Measurements from ENCODE around the gene INVS.
"Not testable (repeated sequence)": the region's sequence is repeated elsewhere in the genome, so short reads cannot be mapped to it uniquely, and the experiment has no call there.

The INVS gene

GRCh38 chr9:100108559-100108958 is 9.5 kb downstream of the INVS start:
- Histone ChIP-seq H3K36me3 (ENCODE audit: insufficient read depth, low read length) (peaks cover 35% of the 10 kb centered on the region), H3K4me3 (ENCODE audit: low read length) (no peak overlapping the region), H3K27me3 (ENCODE audit: insufficient read depth, low read length) (no peaks in the 10 kb centered on the region), H2AFZ (ENCODE audit: low read depth, low read length) (no peak overlapping the region), H3K4me1 (ENCODE audit: insufficient read depth, low read length) (peaks cover 31% of the 10 kb centered on the region), H3K9me3 (ENCODE audit: low read length) (no peaks in the 10 kb centered on the region)

GRCh38 chr9:100111235-100111634 is 12.2 kb downstream of the INVS start:
- no peak overlapping the region for H3K4me3 ChIP-seq (ENCODE audit: low read length)
- peaks cover 31% of the 10 kb centered on the region for H3K4me1 ChIP-seq (ENCODE audit: insufficient read depth, low read length)
- H3K9me3 ChIP-seq (ENCODE audit: low read length) = no peaks in the 10 kb centered on the region
- H3K27me3 ChIP-seq (ENCODE audit: insufficient read depth, low read length) = no peaks in the 10 kb centered on the region
- H2AFZ ChIP-seq (ENCODE audit: low read depth, low read length) = no peak overlapping the region
- H3K36me3 ChIP-seq (ENCODE audit: insufficient read depth, low read length) = peaks cover 15% of the 10 kb centered on the region

- Histone ChIP-seq H3K27me3 (ENCODE audit: insufficient read depth, low read length) (no peaks in the 10 kb centered on the region), H3K4me3 (ENCODE audit: low read length) (no peak overlapping the region), H2AFZ (ENCODE audit: low read depth, low read length) (no peak overlapping the region), H3K36me3 (ENCODE audit: insufficient read depth, low read length) (peaks cover 8% of the 10 kb centered on the region), H3K4me1 (ENCODE audit: insufficient read depth, low read length) (peaks cover 24% of the 10 kb centered on the region), H3K9me3 (ENCODE audit: low read length) (no peaks in the 10 kb centered on the region)
Observed at GRCh38 chr9:100112677-100113336, 13.8 kb downstream of the INVS start.

GRCh38 chr9:100117316-100117715 is 18.3 kb downstream of the INVS start:
- Histone ChIP-seq H3K9me3 (ENCODE audit: low read length) (peaks cover 4% of the 10 kb centered on the region), H3K4me1 (ENCODE audit: insufficient read depth, low read length) (no peaks in the 10 kb centered on the region), H2AFZ (ENCODE audit: low read depth, low read length) (no peak overlapping the region), H3K4me3 (ENCODE audit: low read length) (no peak overlapping the region), H3K27me3 (ENCODE audit: insufficient read depth, low read length) (no peaks in the 10 kb centered on the region), H3K36me3 (ENCODE audit: insufficient read depth, low read length) (peaks cover 18% of the 10 kb centered on the region)

- H3K4me3 ChIP-seq (ENCODE audit: low read length) = no peak overlapping the region
- no peaks in the 10 kb centered on the region for H3K4me1 ChIP-seq (ENCODE audit: insufficient read depth, low read length)
- no peak overlapping the region for H2AFZ ChIP-seq (ENCODE audit: low read depth, low read length)
- peaks cover 14% of the 10 kb centered on the region for H3K36me3 ChIP-seq (ENCODE audit: insufficient read depth, low read length)
- H3K27me3 ChIP-seq (ENCODE audit: insufficient read depth, low read length) = no peaks in the 10 kb centered on the region
- peaks cover 4% of the 10 kb centered on the region for H3K9me3 ChIP-seq (ENCODE audit: low read length)
Observed at GRCh38 chr9:100120286-100120685, 21.2 kb downstream of the INVS start.

- Histone ChIP-seq H3K4me3 (ENCODE audit: low read length) (no peak overlapping the region), H3K9me3 (ENCODE audit: low read length) (peaks cover 4% of the 10 kb centered on the region), H3K36me3 (ENCODE audit: insufficient read depth, low read length) (peaks cover 19% of the 10 kb centered on the region), H3K4me1 (ENCODE audit: insufficient read depth, low read length) (no peaks in the 10 kb centered on the region), H3K27me3 (ENCODE audit: insufficient read depth, low read length) (no peaks in the 10 kb centered on the region), H2AFZ (ENCODE audit: low read depth, low read length) (no peak overlapping the region)
Observed at GRCh38 chr9:100125236-100125635, 26.2 kb downstream of the INVS start.

GRCh38 chr9:100125910-100126309 is 26.9 kb downstream of the INVS start:
- Histone ChIP-seq H3K4me3 (ENCODE audit: low read length) (no peak overlapping the region), H2AFZ (ENCODE audit: low read depth, low read length) (no peak overlapping the region), H3K27me3 (ENCODE audit: insufficient read depth, low read length) (no peaks in the 10 kb centered on the region), H3K4me1 (ENCODE audit: insufficient read depth, low read length) (no peaks in the 10 kb centered on the region), H3K9me3 (ENCODE audit: low read length) (no peaks in the 10 kb centered on the region), H3K36me3 (ENCODE audit: insufficient read depth, low read length) (peaks cover 15% of the 10 kb centered on the region)

- Histone ChIP-seq H3K4me3 (ENCODE audit: low read length) (no peak overlapping the region), H3K9me3 (ENCODE audit: low read length) (no peaks in the 10 kb centered on the region), H3K36me3 (ENCODE audit: insufficient read depth, low read length) (peaks cover 10% of the 10 kb centered on the region), H3K27me3 (ENCODE audit: insufficient read depth, low read length) (no peaks in the 10 kb centered on the region), H3K4me1 (ENCODE audit: insufficient read depth, low read length) (no peaks in the 10 kb centered on the region), H2AFZ (ENCODE audit: low read depth, low read length) (no peak overlapping the region)
Observed at GRCh38 chr9:100126423-100126822, 27.4 kb downstream of the INVS start.

- Histone ChIP-seq H3K36me3 (ENCODE audit: insufficient read depth, low read length) (peaks cover 15% of the 10 kb centered on the region), H3K4me3 (ENCODE audit: low read length) (no peak overlapping the region), H2AFZ (ENCODE audit: low read depth, low read length) (no peak overlapping the region), H3K27me3 (ENCODE audit: insufficient read depth, low read length) (no peaks in the 10 kb centered on the region), H3K9me3 (ENCODE audit: low read length) (no peaks in the 10 kb centered on the region), H3K4me1 (ENCODE audit: insufficient read depth, low read length) (no peaks in the 10 kb centered on the region)
Observed at GRCh38 chr9:100129772-100130171, 30.7 kb downstream of the INVS start.

- Histone ChIP-seq H3K27me3 (ENCODE audit: insufficient read depth, low read length) (no peaks in the 10 kb centered on the region), H3K36me3 (ENCODE audit: insufficient read depth, low read length) (peaks cover 15% of the 10 kb centered on the region), H3K4me1 (ENCODE audit: insufficient read depth, low read length) (no peaks in the 10 kb centered on the region), H3K4me3 (ENCODE audit: low read length) (no peak overlapping the region), H3K9me3 (ENCODE audit: low read length) (no peaks in the 10 kb centered on the region), H2AFZ (ENCODE audit: low read depth, low read length) (no peak overlapping the region)
Observed at GRCh38 chr9:100131216-100131615, 32.2 kb downstream of the INVS start.

GRCh38 chr9:100131875-100132430 is 32.9 kb downstream of the INVS start:
- H3K4me3 ChIP-seq (ENCODE audit: low read length) = no peak overlapping the region
- no peaks in the 10 kb centered on the region for H3K4me1 ChIP-seq (ENCODE audit: insufficient read depth, low read length)
- peaks cover 15% of the 10 kb centered on the region for H3K36me3 ChIP-seq (ENCODE audit: insufficient read depth, low read length)
- no peaks in the 10 kb centered on the region for H3K27me3 ChIP-seq (ENCODE audit: insufficient read depth, low read length)
- H2AFZ ChIP-seq (ENCODE audit: low read depth, low read length) = no peak overlapping the region
- H3K9me3 ChIP-seq (ENCODE audit: low read length) = no peaks in the 10 kb centered on the region

- Histone ChIP-seq H3K4me3 (ENCODE audit: low read length) (no peak overlapping the region), H3K9me3 (ENCODE audit: low read length) (no peaks in the 10 kb centered on the region), H3K4me1 (ENCODE audit: insufficient read depth, low read length) (no peaks in the 10 kb centered on the region), H2AFZ (ENCODE audit: low read depth, low read length) (no peak overlapping the region), H3K36me3 (ENCODE audit: insufficient read depth, low read length) (peaks cover 7% of the 10 kb centered on the region), H3K27me3 (ENCODE audit: insufficient read depth, low read length) (no peaks in the 10 kb centered on the region)
Observed at GRCh38 chr9:100134731-100135130, 35.7 kb downstream of the INVS start.

GRCh38 chr9:100136799-100137198 is 37.8 kb downstream of the INVS start:
- not testable (repeated sequence) for H3K27me3 ChIP-seq (ENCODE audit: insufficient read depth, low read length); H3K4me1 ChIP-seq (ENCODE audit: insufficient read depth, low read length); H2AFZ ChIP-seq (ENCODE audit: low read depth, low read length); H3K36me3 ChIP-seq (ENCODE audit: insufficient read depth, low read length); H3K4me3 ChIP-seq (ENCODE audit: low read length); H3K9me3 ChIP-seq (ENCODE audit: low read length)

- not testable (repeated sequence) for H3K4me1 ChIP-seq (ENCODE audit: insufficient read depth, low read length); H3K9me3 ChIP-seq (ENCODE audit: low read length); H3K36me3 ChIP-seq (ENCODE audit: insufficient read depth, low read length); H3K4me3 ChIP-seq (ENCODE audit: low read length); H2AFZ ChIP-seq (ENCODE audit: low read depth, low read length); H3K27me3 ChIP-seq (ENCODE audit: insufficient read depth, low read length)
Observed at GRCh38 chr9:100140303-100140702, 41.3 kb downstream of the INVS start.

Measured in neuron (in vitro differentiated cells).